Muscle layer of duodenum (tissue), 2 donors: ENCODE measurements around the gene WFDC12.
"Not testable (repeated sequence)": the region's sequence is repeated elsewhere in the genome, so short reads cannot be mapped to it uniquely, and the experiment has no call there.

Experiments used
- H3K27ac ChIP-seq: one replicate; pipeline ENCODE4 v1.7.0; 2013; ENCODE audit warnings: mild to moderate bottlenecking, low read length
- H3K27me3 ChIP-seq: one replicate; pipeline ENCODE4 v1.7.0; 2013; ENCODE audit warnings: low read depth, mild to moderate bottlenecking, control low read depth, low read length
- H3K36me3 ChIP-seq, 2 donors: one replicate each; pipeline ENCODE4 v1.7.0; 2013; ENCODE audit warnings: low read length in 2 of 2, control low read depth in 1 of 2, mild to moderate bottlenecking in 1 of 2; ENCODE audit not compliant: insufficient read depth in 2 of 2, control insufficient read depth in 1 of 2
- H3K4me1 ChIP-seq, 2 donors: one replicate each; pipeline ENCODE4 v1.7.0; 2013; ENCODE audit warnings: low read length in 2 of 2, mild to moderate bottlenecking in 2 of 2, control low read depth in 1 of 2, moderate library complexity in 1 of 2; ENCODE audit not compliant: insufficient read depth in 2 of 2, control insufficient read depth in 1 of 2
- H3K4me3 ChIP-seq, 2 donors: one replicate each; pipeline ENCODE4 v1.7.0; 2013; ENCODE audit warnings: low read length in 2 of 2, low read depth in 1 of 2, mild to moderate bottlenecking in 1 of 2
- H3K9me3 ChIP-seq, 2 donors: one replicate each; pipeline ENCODE4 v1.7.0; 2013; ENCODE audit warnings: low read length in 2 of 2, control low read depth in 1 of 2, mild to moderate bottlenecking in 1 of 2; ENCODE audit not compliant: control insufficient read depth in 1 of 2
- donor health status: healthy.

The WFDC12 gene

DNA sequence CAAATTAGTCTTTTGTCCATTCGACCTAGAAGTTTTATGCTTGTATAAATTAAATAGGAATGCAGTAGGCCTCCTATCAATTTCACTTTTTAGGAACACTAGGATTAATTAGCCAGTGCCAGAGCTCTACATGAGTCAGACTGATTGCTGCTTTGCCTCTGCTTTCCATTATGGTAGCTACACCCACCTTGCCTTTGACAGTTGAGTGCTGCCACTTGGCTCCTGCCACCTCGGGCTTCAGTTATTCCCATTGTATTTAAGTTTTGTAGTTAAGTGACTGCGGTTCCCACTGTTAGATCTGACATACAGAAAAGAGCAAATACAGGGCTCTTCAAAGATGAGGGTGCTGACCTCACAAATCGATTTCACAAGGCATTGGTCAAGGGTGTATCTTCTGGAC is 16.6 kb upstream of the WFDC12 start:
- H3K9me3 ChIP-seq: no peaks in the 10 kb centered on the region
- no peaks in the 10 kb centered on the region for H3K36me3 ChIP-seq
- H3K4me1 ChIP-seq: no peaks in the 10 kb centered on the region
- peaks cover 3% of the 10 kb centered on the region for H3K27me3 ChIP-seq
- no peak overlapping the region for H3K27ac ChIP-seq
- no peak overlapping the region for H3K4me3 ChIP-seq

DNA sequence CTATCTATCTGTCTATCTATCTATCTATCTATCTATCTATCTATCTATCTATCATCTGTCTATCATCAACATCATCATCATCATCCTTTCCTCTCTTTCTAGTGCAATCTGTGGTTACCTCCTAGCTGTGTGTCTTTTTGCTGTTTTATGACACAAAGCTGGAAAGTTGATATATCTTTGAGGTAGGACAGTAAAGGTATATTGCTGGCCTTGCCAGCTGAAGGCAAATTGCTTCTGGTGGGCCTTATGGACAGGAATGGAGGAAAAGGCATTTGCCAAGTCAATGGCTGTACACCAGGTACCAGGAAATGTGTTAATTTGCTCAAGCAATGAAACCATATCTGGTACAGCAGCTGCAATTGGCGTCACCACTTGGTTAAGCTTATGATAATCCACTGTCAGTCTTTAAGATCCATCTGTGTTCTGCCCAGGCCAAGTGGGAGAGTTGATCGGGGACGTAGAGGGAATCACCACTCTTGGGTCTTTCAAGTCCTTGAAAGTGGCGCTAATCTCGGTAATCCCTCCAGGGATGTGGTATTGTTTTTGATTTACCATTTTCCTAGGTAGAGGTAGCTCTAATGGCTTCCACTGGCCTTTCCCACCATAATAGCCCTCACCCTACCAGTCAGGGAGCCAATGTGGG is 15.6 kb upstream of the WFDC12 start:
- H3K4me3 ChIP-seq, H3K4me1 ChIP-seq, H3K36me3 ChIP-seq, H3K27ac ChIP-seq, H3K9me3 ChIP-seq, H3K27me3 ChIP-seq: not testable (repeated sequence)

- Histone ChIP-seq H3K4me3 (no peak overlapping the region), H3K4me1 (no peaks in the 10 kb centered on the region), H3K36me3 (no peaks in the 10 kb centered on the region), H3K27ac (no peak overlapping the region), H3K9me3 (no peaks in the 10 kb centered on the region), H3K27me3 (peaks cover 3% of the 10 kb centered on the region)
Measured at GRCh38 chr20:45138561-45139300, 14.5 kb upstream of the WFDC12 start.

GRCh38 chr20:45136911-45137310 is 12.6 kb upstream of the WFDC12 start:
- H3K4me3 ChIP-seq: no peak overlapping the region
- H3K27me3 ChIP-seq: peaks cover 3% of the 10 kb centered on the region
- H3K4me1 ChIP-seq: no peaks in the 10 kb centered on the region
- no peaks in the 10 kb centered on the region for H3K36me3 ChIP-seq
- H3K27ac ChIP-seq: no peak overlapping the region
- no peaks in the 10 kb centered on the region for H3K9me3 ChIP-seq

GRCh38 chr20:45128099-45128498 is 3.8 kb upstream of the WFDC12 start:
- no peaks in the 10 kb centered on the region for H3K36me3 ChIP-seq
- H3K27ac ChIP-seq: no peak overlapping the region
- H3K9me3 ChIP-seq: no peaks in the 10 kb centered on the region
- H3K4me1 ChIP-seq: no peaks in the 10 kb centered on the region
- H3K27me3 ChIP-seq: no peaks in the 10 kb centered on the region
- H3K4me3 ChIP-seq: no peak overlapping the region

GRCh38 chr20:45121388-45121787 is 2.9 kb downstream of the WFDC12 start:
- Histone ChIP-seq H3K27ac (no peak overlapping the region), H3K4me3 (no peak overlapping the region), H3K27me3 (no peaks in the 10 kb centered on the region), H3K4me1 (no peaks in the 10 kb centered on the region), H3K36me3 (no peaks in the 10 kb centered on the region), H3K9me3 (no peaks in the 10 kb centered on the region)

GRCh38 chr20:45119556-45120266 is 4.6 kb downstream of the WFDC12 start:
- Histone ChIP-seq H3K27me3 (no peaks in the 10 kb centered on the region), H3K4me1 (no peaks in the 10 kb centered on the region)

GRCh38 chr20:45118028-45118427 is 6.2 kb downstream of the WFDC12 start:
- no peak overlapping the region for H3K27ac ChIP-seq
- peaks cover 3% of the 10 kb centered on the region for H3K27me3 ChIP-seq
- H3K4me1 ChIP-seq: no peaks in the 10 kb centered on the region
- H3K36me3 ChIP-seq: no peaks in the 10 kb centered on the region
- no peak overlapping the region for H3K4me3 ChIP-seq
- no peaks in the 10 kb centered on the region for H3K9me3 ChIP-seq

More at GRCh38 chr20:45119556-45120266, 4.6 kb downstream of the WFDC12 start:
- Histone ChIP-seq H3K4me3 (no peak overlapping the region), H3K36me3 (no peaks in the 10 kb centered on the region), H3K9me3 (no peaks in the 10 kb centered on the region), H3K27ac (no peak overlapping the region)

DNA sequence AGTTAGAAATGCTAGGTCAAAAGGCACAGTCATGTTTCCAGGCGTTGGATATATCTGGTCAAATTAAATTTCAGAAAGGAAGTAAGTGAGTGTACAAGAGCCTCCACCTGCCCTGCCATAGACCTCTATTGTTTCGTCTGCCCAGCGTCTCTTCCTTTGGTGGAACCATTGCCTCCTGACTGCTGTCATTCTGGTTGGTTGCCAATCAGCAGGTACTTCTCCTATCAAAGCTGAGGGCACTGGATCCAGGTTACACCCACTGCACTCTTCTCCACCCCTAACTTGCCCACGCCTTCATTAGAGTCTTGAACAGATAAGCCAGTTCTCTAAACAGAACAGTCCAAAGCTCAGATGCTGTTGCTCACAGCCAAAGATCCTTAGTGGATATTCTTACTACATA is 6.7 kb downstream of the WFDC12 start:
- Histone ChIP-seq H3K36me3 (no peaks in the 10 kb centered on the region), H3K9me3 (no peaks in the 10 kb centered on the region), H3K27me3 (peaks cover 3% of the 10 kb centered on the region), H3K4me3 (no peak overlapping the region), H3K27ac (no peak overlapping the region), H3K4me1 (no peaks in the 10 kb centered on the region)

- no peak overlapping the region for H3K27ac ChIP-seq
- no peak overlapping the region for H3K4me3 ChIP-seq
- no peaks in the 10 kb centered on the region for H3K36me3 ChIP-seq
- no peaks in the 10 kb centered on the region for H3K9me3 ChIP-seq
- no peaks in the 10 kb centered on the region for H3K4me1 ChIP-seq
- peaks cover 3% of the 10 kb centered on the region for H3K27me3 ChIP-seq
Measured at GRCh38 chr20:45115829-45116228, 8.4 kb downstream of the WFDC12 start.

DNA sequence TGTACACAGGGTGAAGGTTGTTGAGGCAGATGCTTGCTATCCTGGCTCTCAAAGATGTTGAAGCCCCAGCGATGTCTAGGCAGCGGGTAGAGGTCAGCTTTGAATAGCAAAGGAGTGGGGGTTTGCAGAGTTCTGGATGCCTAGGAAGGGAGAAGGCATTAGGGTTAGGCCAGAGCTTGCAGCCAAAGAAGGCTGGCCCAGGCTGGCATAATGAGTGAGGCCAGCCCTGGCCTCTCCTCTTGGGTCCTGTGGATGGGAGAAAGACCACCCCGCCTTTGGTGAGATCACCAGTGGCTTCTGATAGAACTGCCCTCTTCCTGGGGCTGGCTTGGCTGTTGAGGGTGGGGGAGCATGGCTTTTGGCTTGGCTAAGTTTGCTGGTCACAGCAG is 8.9 kb downstream of the WFDC12 start:
- Histone ChIP-seq H3K27ac (no peak overlapping the region), H3K36me3 (no peaks in the 10 kb centered on the region), H3K9me3 (no peaks in the 10 kb centered on the region), H3K27me3 (peaks cover 3% of the 10 kb centered on the region), H3K4me1 (no peaks in the 10 kb centered on the region), H3K4me3 (no peak overlapping the region)
